Testis (tissue), 2 donors: ENCODE data around the gene SBK2.

Experiments used
- POLR2A ChIP-seq: fragments of 450-650 bp; IDR thresholded peaks from one replicate; pipeline ENCODE4 v1.6.1; 2017; ENCODE audit warnings: antibody characterized with exemption, mild to moderate bottlenecking, moderate library complexity
- TF ChIP-seq, protein P1 (sequence below), 3 experiments: fragments of 450-650 bp in 2 of 3; fragments of 200-600 bp in 1 of 3; sonication (generic) in 1 of 3; IDR thresholded peaks; one replicate each; pipeline ENCODE4 v1.5.1; 2016 to 2019; ENCODE audit warnings: antibody characterized with exemption in 3 of 3, mild to moderate bottlenecking in 2 of 3, moderate library complexity in 1 of 3

DNA sequence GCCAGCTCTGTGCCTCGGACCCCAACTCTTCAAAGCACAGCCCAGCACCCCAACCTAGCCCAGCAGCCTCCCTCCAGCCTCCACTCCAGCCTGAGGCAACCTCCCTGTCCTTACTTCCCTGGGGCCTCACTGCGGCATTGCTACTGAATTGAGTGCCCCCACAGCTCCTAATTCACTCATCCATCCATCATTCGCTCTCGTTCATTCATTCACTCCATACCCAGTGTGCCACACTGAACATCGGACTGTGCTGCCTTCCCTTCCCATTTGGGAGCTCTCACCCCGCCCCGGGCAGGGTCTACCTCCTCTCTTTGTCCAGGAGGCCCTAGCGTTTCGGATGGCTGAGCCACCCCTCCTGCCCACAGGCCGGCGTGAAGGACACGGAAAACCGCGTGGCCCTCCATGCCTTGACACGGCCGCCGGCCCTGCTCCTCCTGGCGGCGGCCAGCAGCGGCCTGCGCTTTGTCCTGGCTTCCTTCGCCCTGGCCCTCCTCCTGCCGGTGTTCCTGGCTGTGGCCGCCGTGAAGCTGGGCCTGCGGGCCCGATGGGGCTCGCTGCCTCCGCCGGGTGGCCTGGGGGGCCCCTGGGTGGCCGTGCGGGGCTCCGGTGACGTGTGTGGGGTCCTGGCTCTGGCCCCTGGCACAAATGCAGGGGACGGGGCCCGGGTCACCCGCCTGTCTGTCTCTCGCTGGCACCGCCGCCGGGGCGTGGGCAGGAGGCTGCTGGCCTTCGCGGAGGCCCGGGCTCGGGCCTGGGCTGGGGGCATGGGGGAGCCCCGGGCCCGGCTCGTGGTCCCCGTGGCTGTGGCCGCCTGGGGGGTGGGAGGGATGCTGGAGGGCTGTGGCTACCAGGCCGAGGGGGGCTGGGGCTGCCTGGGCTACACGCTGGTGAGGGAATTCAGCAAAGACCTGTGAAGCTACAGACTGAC is 50.6 kb downstream of the SBK2 start:
- TF ChIP-seq, protein P1, sequence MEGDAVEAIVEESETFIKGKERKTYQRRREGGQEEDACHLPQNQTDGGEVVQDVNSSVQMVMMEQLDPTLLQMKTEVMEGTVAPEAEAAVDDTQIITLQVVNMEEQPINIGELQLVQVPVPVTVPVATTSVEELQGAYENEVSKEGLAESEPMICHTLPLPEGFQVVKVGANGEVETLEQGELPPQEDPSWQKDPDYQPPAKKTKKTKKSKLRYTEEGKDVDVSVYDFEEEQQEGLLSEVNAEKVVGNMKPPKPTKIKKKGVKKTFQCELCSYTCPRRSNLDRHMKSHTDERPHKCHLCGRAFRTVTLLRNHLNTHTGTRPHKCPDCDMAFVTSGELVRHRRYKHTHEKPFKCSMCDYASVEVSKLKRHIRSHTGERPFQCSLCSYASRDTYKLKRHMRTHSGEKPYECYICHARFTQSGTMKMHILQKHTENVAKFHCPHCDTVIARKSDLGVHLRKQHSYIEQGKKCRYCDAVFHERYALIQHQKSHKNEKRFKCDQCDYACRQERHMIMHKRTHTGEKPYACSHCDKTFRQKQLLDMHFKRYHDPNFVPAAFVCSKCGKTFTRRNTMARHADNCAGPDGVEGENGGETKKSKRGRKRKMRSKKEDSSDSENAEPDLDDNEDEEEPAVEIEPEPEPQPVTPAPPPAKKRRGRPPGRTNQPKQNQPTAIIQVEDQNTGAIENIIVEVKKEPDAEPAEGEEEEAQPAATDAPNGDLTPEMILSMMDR (IDR thresholded peaks at IDR 0.05): peak in 1 of 3 experiments; percentile 14
- no peak for TF ChIP-seq POLR2A
